GM12872 (cell line): ENCODE measurements around the gene BMS1.

Experiments used
- CTCF ChIP-seq: IDR thresholded peaks from 3 replicates; pipeline ENCODE4 v1.5.1; 2011; ENCODE audit warnings: low read depth, mild to moderate bottlenecking, low read length, moderate library complexity; ENCODE audit not compliant: insufficient read depth

BMS1 gene

GRCh38 chr10:42876476-42876875, 93.9 kb downstream of the BMS1 start:
- TF ChIP-seq CTCF: no peak

GRCh38 chr10:42876945-42877344, 94.3 kb downstream of the BMS1 start:
- no peak for TF ChIP-seq CTCF

GRCh38 chr10:42877496-42878030, 95.0 kb downstream of the BMS1 start:
- TF ChIP-seq CTCF: no peak

- no peak for TF ChIP-seq CTCF
Observed at GRCh38 chr10:42878134-42878820, 95.7 kb downstream of the BMS1 start.

- TF ChIP-seq CTCF: no peak
Observed at GRCh38 chr10:42878821-42879195, 96.2 kb downstream of the BMS1 start.

DNA sequence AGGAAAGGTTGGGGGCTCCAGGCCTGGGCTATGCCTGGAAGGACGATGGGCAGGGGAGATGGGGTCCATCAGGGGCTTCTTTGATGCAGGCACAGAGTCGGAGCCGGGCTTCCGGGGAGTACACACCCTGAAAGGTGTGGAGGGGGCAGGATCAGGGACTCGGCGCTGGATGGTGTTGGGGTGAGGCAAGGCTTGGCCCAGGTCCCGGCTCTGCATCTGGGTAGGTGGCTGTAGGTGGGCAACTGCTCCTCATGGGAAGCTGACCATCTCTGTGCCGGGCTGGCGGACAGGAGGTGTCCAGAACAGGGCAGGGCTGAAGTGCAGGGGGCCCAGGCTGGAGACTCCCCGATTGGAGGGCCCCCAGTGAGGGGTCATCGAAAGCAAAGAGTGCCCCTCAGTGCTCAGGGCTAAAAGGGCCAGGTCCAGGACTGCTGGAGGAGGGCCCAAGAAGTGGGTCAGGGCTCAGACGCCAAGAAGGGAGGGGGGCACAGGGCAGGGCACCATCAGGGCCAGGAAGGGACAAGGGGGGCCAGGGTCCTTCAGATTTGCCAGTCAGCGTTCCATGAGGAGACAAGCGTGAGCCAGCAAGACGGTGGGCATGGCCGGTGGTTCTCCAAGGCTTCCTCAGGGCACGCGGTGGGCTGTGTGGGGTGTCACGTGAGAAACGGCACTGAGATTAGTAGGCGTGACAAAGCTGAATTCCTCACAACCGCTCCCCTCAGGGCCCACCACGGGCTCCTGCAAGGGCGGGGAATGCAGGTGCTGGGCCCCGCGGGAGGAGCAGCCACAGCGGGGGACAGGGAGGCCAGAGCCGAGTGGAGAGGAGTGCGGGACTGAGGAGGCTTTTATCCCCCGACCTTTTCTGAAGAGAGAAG, 97.0 kb downstream of the BMS1 start:
- no peak for TF ChIP-seq CTCF

DNA sequence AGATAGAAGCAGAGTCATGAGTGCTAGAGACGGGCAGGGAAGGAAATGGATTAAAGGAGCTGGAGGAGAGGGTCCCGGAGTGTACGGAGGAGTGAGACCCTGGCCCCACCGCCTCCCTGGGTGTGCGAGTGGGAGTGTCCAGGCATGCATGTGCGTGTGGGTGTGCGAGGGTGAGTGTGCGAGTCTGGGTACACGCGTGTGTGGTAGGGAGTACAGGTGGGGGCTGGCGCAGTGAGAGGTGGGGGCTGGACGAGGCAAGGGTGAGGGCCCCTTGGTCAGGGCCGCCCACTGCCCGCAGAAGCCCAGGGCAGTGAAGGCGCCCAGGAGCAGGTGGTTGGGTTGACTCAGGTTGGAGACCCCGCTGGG, 97.6 kb downstream of the BMS1 start:
- no peak for TF ChIP-seq CTCF
